Measurements from ENCODE around the gene POU6F2. TPM values are rescaled to one million over a fixed set of nuclear protein-coding genes. Genes with fewer than 3 reads are reported as not detected.
"Not testable (repeated sequence)": the region's sequence is repeated elsewhere in the genome, so short reads cannot be mapped to it uniquely, and the experiment has no call there.

POU6F2 gene
- total RNA-seq, 1 donor from 2014 or later: 0.24 TPM

DNA sequence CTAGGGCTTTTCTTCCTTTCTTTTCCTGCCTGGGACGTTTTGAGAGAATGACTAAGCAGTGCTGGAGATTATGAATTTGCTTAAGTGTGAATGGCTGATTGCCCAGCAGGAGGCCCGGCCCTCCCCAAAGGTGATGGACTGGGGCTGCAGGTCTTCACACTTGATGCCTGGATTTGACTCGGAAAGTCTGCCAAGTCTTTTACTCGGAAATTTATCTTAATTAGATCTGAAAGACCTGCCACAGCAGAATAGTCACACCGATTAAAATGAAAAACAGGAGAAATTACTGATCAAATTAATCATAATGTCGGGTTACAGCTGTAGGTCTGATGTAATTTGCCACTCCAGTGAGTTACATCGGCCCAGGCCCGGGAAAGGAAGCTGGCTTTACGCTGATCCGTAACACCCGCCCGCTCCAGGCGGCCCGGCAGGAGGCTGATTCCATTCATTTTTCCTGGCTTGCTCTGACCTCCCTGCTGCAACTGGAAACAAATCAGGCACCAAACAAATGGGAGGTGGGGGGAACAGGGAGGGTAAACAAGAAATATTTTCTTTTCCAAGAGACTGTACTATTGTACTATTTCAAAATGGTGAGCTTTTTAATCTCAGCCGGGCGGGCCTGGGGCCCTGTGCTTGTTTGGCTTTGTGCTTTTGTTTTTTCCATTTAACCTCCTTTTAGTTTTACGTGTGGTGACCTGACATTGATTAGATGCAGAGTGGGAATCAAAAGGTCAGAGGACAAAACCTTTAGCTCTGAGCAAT, 376.1 kb downstream of the POU6F2 start:
- ATAC-seq (peak; percentile 65), DNase-seq (ENCODE audit: missing footprints) (no peak)
- intact Hi-C loops (cut with DNase I): no loop called here

DNA sequence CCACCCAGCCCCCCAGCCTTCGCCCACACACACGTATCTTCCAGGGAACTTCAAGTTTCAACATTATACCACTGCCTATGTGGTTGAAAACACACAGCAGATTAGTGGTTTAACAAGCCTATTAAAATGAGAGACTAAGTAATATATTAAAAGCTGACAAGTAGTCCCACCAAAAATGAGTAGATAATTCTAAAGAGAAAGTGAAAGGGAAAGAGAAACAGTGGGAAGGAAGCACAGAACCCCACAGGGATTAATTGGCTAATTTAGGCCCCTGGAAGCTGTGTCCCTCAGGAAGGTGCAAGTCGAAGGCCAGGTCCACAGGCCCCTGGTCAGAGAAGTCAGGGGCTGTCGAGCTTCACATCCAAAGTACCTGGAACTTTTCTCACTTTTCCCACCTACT, 378.0 kb downstream of the POU6F2 start:
- DNase-seq (ENCODE audit: missing footprints): no peak
- intact Hi-C loops (cut with DNase I): no loop called here
- ATAC-seq: no peak

DNA sequence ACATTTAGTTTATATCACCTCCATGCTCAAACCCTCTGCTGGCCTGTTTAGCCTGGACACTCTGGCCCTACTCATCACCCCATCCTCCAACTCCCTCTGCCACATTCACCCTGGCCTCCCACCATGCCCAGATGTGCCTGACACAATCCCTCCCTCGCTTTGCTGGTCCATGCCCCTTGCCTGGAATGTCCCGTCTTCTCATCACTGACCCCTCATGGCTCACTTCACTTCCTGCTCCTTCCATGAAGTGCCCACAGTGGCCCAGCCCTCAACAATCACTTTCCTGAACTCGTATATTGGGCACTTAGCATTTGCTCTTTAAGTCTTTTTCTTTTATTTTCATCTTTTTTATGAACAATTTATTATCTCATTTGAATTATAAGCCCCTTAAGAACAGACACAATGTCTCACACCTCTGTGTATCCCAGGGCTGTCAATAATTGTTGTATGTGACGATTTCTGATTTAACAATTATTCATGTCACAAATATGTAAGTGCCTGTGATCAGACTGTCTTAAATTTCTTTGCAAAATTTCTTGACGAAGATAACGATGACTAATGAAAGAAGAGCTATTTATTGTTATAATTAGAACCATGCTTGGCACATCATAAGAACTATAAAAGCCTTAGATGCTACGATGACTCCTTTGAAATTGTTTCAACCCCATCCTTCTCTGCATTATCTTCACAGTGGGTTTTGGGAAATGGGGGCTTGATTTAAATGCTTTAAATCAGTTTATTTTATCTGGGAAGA, 378.6 kb downstream of the POU6F2 start:
- ATAC-seq (no peak), DNase-seq (ENCODE audit: missing footprints) (no peak)
- intact Hi-C loops (cut with DNase I): no loop called here

DNA sequence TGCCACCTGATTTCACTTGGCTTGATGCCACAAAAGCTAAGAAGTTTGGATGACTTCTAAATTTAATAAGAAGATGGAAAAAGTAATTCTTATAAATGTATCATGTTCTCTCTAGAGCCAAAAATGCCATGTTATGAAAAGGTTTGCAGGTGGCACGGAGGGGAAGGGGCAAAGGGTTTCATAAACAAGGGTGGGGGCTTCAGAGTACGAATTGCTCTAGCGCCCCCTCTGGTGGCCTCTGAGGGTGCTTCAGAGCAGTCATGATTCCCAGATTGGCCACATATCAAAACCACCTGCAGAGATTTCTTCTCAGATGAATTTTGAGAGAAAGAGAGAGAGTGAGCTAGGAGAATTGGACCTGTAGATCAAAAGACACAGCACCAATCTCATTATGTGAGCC, 379.9 kb downstream of the POU6F2 start:
- DNase-seq (ENCODE audit: missing footprints) (no peak), ATAC-seq (no peak)
- intact Hi-C loops (cut with DNase I): no loop called here

DNA sequence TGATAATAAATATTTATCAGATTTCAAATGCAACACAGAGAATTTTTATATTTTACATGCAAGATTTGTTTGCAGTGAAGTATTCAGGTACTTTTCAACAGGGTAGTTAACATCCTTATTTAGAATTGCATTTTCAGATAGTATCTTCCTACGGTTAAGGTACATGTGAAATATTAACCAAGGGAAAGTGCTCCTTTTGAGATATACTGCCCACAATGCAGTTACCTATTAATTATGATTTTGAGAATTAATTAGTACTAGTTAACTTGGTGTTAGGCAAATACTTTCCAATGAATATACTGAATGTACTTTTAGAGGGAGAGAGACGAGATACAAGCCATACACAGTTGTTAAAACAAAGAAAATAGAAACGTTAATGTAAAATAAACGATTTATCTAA, 382.3 kb downstream of the POU6F2 start:
- ATAC-seq (no peak), DNase-seq (ENCODE audit: missing footprints) (no peak)
- intact Hi-C loops (cut with DNase I): no loop called here

DNA sequence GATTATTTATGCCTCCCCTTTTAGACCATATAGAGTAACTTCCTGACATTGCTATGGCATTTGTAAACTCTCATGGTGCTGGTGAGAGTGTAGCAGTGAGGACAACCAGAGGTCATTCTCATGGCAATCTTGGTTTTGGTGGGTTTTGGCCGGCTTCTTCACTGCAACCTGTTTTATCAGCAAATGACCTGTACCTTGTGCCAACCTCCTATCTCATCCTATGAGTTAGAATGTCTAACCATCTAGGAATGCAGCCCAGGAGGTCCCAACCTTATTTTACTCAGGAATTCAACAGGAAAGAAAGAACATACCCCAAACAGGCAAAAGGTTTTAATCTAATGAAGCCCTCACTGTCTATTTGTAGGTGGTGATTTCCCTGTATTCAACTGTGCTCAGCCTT, 383.1 kb downstream of the POU6F2 start:
- DNase-seq (ENCODE audit: missing footprints) (no peak), ATAC-seq (no peak)
- intact Hi-C loops (cut with DNase I): no loop called here

DNA sequence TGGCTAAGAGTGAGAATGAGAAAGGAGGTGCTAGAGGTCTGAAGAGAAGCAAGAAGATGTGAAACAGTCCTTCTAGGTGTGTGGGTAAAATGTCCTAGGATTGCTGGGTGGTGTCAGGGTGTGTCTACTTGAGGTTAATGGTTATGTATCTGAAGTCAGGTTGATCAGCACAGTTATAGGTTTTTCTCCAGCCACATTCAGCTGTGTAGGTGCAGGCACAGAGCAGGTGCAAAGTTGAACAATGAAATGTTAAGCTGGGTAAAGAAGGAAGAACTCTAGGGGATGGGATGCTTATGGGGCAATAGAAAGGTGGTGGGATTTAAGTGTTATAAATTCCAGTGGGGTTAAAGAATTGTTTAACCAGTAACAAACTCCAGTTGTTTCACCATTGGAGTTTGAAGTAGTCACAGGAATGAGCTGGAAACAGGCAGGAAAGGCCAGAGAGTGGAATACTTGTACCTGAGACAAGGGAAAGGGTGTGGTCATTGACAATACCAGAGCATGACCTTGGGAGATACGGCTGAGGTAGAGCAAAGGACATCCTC, 388.1 kb downstream of the POU6F2 start:
- intact Hi-C loops (cut with DNase I): no loop called here
- ATAC-seq (no peak), DNase-seq (ENCODE audit: missing footprints) (no peak)

DNA sequence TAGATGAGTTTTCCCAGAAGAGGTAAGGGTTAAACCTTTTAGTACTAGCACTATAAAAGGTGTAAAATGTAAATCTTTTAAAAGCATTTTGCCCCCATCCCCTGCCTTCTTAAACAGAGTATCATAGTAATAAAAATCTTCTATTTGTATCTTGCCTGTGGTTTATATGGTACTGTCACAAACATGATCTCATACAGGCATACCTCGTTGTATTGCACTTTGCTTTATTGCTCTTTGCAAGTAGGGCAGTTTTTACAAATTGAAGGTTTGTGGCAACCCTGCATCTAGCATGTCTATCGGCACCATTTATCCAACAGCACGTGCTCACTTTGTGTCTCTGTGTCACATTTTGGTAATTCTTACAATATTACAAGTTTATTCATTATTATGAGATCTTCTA, 389.7 kb downstream of the POU6F2 start:
- intact Hi-C loops (cut with DNase I): no loop called here
- ATAC-seq (no peak), DNase-seq (ENCODE audit: missing footprints) (no peak)

DNA sequence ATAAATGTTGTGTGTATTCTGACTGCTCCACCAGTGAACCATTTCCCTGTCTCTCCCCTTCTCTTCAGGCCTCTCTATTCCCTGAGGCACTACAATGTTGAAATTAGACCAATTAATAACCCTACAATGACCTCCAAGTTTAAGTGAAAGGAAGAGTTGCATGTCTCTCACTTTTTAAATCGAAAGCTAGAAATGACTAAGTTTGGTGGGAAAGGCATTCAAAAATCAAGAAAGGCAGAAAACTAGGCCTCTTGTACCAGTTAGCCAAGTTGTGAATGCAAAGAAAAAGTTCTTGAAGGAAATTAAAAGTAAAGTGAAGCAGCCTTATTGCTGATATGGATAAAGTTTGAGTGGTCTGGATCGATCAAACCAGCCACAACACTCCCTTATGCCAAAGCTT, 390.2 kb downstream of the POU6F2 start:
- ATAC-seq: no peak
- DNase-seq (ENCODE audit: missing footprints): no peak
- intact Hi-C loops (cut with DNase I): no loop called here

DNA sequence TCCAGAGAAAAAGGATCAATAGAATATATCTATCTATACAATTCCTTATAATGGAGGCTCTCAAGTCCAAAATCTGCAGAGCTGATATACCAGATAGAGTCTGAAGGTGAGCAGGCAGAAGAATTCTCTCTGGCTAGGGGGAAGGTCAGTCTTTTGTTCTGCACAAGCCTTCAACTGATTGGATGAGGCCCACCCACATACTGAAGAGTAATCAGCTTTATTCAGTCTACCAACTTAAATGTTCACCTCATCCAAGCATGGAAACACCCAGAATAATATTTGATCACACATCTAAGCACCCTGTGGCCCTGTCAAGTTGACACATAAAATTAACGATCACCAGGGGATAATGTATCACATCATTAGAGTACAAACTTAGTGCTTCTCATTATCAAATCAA, 394.7 kb downstream of the POU6F2 start:
- no peak for DNase-seq (ENCODE audit: missing footprints)
- intact Hi-C loops (cut with DNase I): no loop called here
- no peak for ATAC-seq

DNA sequence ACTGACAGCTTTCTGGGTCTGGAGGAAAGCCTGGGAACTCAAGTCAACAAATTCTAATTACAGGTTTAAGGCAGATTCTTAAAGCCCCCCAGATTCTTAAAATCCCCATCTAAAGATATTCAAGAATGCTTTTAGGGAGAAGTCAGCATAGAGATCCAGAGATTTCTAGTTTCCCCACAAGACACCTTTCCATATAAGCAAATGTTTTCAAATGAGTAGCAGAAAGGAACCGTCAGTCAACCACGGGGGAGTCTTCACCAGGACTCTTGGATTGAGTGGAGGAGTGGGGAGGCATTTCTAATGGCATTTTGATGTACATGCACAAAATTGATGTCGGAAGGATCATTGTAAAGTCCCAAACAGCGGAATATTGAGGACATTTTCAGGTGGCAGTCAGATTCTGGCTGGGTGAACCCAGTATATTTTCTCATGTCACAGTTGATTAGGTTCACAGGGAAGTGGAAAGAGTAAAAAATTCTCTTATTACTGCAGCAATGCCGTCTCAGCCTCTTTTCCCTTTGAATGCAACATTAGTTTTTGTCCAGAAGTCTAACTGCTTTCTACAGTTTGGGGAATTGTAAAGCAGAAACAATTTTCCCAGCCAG, 396.8 kb downstream of the POU6F2 start:
- ATAC-seq (no peak), DNase-seq (ENCODE audit: missing footprints) (no peak)
- intact Hi-C loops (cut with DNase I): no loop called here

DNA sequence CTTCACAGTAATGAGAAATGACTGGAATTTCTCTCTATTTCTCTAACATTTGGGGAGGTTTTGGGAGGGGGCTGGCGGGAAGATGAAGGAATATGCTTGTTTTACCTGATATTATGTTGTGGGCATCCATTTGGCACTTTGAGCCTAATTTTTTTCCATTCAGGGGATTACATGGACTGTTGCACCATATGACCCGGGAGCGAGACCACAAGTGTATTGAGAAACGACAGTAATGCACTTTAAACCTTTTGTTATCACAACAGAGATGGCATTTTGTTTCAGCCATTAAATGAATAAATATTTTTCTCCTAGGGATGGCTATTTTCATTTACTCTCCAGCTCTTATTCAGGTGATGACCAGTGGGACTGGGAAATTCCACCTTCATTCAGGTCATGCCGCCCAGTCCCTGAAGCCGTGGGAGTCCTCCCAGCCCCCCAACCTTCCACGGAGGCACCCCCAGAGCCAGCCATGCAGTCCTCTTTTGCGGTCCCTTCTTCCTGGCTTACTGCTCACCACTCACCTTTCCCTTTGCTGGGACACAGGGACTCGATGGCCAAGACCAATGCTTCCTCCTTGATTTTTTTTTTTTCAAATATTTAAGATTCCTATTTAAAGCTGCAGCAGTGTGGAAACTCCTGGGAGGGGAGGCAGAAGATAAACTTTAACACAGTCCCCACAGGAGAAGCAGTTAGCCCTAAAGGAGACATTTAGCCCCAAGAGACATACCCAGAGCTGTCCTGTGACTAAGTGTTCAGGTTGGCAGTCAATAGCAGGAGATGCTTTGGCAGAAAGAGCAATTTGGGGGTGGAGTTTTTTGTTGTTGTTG, 397.6 kb downstream of the POU6F2 start:
- ATAC-seq (no peak), DNase-seq (ENCODE audit: missing footprints) (no peak)
- intact Hi-C loops (cut with DNase I): no loop called here

DNA sequence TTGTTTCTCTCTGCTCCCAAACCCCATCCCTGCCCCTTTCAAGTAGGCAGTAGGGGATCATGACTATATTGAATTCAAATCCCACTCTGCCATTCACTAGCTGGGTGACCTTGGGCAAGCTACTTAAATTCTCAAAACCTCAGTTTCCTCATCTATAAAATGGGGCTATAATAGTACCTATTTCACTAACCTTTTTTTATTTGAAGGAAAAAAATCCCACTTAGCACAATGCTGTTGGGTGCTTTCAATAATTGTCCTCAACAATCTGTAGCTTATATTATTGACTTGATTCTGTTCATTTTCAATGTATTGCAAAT, 398.1 kb downstream of the POU6F2 start:
- ATAC-seq (no peak), DNase-seq (ENCODE audit: missing footprints) (no peak)
- intact Hi-C loops (cut with DNase I): no loop called here

DNA sequence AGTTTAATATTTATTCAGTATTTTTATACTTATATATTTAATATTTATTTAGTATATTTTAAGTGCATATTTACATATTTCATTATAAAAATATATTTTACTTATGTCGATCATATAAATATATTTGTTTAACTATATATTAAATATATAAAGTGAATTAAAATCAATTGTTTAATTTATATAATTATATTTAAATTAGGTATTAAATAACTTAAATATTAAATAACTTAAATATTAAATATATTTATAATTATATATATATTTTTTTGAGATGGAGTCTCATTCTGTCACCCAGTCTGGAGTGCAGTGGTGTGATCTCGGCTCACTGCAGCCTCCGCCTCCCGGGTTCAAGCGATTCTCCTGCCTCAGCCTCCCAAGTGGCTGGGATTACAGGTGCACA, 399.2 kb downstream of the POU6F2 start:
- ATAC-seq: not testable (repeated sequence)

DNA sequence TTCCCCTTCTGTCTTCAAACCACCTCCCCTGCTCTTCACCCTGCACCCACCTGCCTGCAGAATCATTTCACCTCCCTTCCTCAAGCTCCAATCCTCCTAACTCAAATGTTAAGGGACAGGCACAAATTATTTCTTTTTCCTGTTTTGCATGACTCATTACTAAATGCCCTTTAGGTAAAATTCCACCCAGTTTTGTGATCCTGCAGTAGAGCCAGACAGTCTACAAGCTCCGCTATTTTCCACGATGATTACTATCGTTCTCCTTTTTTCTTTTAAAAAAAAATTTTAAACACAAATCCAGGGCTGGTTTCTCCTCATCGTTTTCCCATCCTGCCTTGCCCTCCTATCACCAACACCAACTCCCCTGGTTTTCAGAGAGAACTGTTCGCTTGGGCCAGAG, 401.7 kb downstream of the POU6F2 start:
- intact Hi-C loops (cut with DNase I): no loop called here
- no peak for DNase-seq (ENCODE audit: missing footprints)
- no peak for ATAC-seq

More for the DNA sequence above, 399.2 kb downstream of the POU6F2 start:
- DNase-seq (ENCODE audit: missing footprints); intact Hi-C loops (cut with DNase I): not testable (repeated sequence)

DNA sequence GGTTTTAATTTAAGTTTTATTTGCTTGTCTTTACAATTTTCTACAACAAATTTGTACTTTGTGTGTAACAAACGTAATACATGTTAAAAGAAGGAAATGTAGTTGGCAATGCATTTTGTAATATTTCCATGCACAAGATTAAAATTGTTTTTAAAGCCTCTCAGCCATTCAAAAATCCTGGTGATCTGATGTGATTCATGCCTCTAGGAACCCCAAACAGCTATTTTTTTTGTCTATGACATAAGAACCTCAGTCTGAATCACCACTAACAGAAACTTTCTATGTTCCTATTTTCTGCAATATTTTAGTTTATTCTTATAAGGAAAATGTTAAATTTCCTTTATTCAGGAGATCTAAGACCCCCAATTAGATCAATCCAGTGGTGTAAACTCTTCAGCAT, 405.4 kb downstream of the POU6F2 start:
- intact Hi-C loops (cut with DNase I): no loop called here

DNA sequence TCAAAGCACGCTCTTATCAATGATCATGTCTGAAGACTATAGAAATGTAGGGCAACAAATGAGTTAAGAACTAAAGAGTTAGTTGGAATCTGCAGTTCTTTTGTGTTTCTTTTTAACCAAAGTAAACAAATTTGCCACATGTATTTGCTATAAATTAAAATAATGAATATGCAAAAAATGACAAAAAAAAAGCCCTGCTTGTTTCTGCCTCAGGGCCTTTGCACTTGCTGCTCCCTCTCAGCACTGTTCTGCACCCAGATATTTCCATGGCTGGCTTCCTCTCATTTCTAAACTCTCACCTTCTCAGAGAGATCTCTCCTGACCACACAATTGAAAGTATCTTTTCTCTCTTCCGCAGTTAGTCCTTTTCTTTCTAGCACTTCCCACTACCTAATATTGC, 406.7 kb downstream of the POU6F2 start:
- ATAC-seq: no peak
- intact Hi-C loops (cut with DNase I): no loop called here
- DNase-seq (ENCODE audit: missing footprints): no peak

More for the DNA sequence above, 405.4 kb downstream of the POU6F2 start:
- no peak for ATAC-seq
- DNase-seq (ENCODE audit: missing footprints): no peak

DNA sequence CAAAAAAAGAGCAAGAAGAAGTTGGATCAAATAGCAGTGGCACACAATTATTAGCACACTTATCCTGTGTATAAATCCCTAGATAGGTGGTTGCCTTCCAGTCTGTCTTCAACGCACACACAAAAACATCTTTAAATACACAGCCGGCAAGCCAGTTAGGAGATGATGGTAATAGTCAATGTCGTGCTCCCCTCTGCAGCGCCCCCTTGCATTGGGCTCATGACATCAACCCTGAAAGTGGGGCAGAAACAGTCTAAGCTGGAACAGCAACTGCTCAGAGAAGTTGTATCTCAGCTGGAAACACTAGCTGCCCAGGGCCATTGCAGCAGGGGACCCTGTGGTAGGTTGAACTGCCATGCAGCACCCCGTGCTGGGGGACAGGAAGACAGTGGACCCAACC, 409.0 kb downstream of the POU6F2 start:
- DNase-seq (ENCODE audit: missing footprints) (no peak), ATAC-seq (no peak)
- intact Hi-C loops (cut with DNase I): no loop called here

DNA sequence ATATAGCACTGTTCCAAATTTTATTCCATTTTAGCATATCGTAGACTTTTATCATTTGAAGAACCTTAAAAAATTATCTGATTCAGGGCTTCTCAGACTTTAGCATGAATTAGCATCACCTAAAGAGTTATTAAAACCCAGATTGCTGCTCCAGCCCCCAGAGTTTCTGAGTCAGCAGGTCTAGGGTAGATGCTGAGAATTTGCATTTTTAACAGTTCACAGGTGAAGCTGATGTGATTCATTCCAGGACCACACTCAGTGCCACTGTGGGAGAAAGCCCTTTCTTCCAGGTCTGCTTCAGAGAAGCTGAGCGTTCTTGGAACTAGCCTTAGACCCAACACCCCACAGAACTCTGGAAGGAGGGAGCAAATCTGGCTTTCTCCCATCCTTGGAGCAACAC, 414.4 kb downstream of the POU6F2 start:
- intact Hi-C loops (cut with DNase I): no loop called here
- no peak for ATAC-seq
- no peak for DNase-seq (ENCODE audit: missing footprints)

Data from Right ventricle myocardium inferior (tissue), 1 donor.